Medulla oblongata (tissue), 1 donor: ENCODE measurements around the gene TAF15.
A peak's percentile ranks its signal among the peaks of the same experiment; 100 is the strongest.

Experiments
- DNase-seq: peaks from one replicate; pipeline ENCODE4 v3.0.0-alpha.2; 2015; ENCODE audit errors: extremely low spot score

Gene TAF15

GRCh38 chr17:35819455-35819854 is 10.2 kb downstream of the TAF15 start:
- no peak for DNase-seq

DNA sequence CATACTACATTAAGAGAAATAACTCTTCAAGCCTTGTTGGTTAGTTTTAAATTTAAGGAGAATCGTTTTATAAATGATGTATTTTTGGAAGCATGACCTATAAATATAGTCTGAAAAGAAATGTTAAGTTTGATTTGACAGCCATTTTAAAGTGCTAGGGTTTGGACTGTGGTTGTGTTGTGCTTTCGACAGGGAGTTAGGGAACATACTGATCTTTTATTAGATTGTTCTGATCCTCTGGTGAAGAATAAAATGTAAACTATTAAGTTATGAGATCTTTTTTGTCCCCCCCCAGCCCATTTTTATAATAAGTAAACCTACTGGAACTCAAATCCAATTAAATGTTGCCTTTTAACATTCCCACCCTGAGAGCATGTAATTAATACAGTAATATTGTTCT is 12.0 kb downstream of the TAF15 start:
- no peak for DNase-seq

DNA sequence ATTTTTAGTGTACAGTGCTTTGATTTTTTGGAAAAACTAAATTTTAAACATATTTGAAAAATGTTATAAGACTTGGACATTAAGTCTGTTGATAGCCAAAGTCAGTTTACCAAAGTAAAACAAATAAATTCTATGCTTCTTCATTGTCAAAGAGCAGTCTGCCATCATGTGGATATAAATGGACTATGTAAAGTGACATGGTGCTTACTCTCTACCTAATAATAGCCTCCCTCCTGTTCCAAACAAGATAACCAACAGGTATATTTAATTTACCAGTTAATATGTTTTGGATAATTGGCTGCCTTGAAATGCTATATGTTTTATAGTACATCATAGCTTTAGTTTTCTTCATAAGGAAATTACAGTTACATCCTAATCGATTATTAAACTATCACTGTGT is 15.9 kb downstream of the TAF15 start:
- DNase-seq, result no peak

- no peak for DNase-seq
These were observed 31.8 kb downstream of the TAF15 start for GRCh38 chr17:35841101-35841500.

- DNase-seq, result no peak
These were observed 32.2 kb downstream of the TAF15 start for GRCh38 chr17:35841505-35841904.

GRCh38 chr17:35842239-35842638 is 33.0 kb downstream of the TAF15 start:
- no peak for DNase-seq

DNA sequence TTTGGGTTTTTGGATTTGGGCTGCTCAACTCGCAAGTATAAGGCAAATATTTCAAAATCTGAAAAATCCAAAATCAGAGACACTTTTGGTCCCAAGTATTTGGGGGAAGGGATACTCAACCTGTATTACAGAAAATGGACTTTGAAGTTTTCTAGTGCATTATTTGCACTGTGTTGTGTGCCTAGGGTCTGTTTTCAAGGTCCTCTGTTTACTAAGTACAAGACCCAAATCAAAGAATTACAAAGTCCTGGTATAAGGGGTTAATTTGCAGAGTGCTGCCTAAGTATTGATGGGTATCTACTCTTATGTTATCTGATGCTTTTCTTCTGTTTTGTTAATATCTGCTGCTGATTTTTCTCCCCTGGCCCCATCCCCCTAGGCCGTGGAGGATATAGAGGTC is 34.4 kb downstream of the TAF15 start:
- DNase-seq, result no peak

GRCh38 chr17:35844547-35844946 is 35.3 kb downstream of the TAF15 start:
- no peak for DNase-seq

DNA sequence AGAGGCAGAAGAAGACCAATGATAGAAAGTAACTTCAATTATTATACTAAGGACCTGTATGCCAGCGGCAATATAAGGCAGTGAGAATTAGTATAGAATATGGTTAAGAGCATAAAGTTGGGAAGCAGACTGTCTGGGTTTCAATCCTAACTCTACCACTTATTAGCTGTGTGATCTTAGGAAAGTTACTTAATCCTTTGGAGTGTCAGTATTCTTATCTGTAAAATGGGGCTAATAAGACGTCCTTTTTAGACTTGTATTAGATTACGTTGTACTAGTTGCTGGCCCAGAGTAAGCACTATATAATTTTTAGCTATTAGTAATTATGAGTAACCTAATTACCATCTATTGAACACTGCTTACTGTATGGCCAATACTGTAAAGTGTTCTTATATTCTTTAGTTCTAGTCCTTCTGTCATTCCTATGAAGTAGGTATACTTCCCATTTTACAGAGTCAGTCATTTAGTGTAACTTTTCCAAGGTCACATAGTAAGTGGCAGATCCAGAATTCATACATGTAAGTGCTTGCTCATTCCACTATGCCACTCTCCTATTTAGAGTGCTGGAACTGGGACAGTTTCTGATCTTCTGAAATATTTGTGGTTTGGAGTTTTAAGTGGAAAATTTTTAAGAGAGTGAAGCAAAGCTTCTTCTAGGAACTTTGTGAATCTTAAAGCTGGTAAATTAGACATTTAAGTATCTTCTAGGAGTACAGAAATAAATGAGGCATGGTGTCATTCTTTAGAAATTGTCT is 36.9 kb downstream of the TAF15 start:
- no peak for DNase-seq

- DNase-seq, result peak; percentile 21
These were observed 37.7 kb downstream of the TAF15 start for GRCh38 chr17:35847006-35847405.

DNA sequence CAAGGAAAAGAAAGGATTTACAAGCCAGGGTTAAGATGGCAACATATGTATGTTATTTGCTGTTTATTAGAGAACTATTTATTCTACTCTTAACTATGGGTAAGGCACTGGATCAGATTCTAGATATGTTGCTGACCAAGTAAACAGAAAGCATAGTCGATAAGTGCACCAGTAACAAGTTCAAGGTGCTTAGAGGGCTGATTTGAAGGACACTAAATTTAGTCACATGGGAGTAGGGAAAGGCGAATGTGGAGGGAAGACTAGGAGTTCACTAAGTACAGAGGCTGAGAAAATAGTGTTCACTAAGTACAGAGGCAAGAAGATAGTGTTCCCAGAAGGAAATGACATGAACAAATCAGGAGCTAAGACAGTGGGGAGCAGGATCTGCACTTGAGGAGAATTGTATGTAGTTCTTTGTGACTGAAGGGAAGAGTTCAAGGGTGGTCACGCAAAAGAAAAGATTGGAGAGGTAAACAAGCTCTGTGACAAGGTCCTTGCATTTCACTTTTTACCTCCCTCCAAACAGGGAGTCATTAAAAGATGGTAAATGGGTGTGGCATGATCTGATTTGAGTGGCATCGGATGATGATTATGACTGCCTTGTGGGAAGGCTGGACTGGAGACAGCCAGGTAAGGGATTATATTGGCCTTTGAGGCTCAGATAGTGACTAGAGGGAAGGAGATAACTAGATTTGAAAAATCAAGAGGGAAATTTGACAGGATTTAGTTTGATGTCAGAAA is 38.5 kb downstream of the TAF15 start:
- DNase-seq, result no peak

DNA sequence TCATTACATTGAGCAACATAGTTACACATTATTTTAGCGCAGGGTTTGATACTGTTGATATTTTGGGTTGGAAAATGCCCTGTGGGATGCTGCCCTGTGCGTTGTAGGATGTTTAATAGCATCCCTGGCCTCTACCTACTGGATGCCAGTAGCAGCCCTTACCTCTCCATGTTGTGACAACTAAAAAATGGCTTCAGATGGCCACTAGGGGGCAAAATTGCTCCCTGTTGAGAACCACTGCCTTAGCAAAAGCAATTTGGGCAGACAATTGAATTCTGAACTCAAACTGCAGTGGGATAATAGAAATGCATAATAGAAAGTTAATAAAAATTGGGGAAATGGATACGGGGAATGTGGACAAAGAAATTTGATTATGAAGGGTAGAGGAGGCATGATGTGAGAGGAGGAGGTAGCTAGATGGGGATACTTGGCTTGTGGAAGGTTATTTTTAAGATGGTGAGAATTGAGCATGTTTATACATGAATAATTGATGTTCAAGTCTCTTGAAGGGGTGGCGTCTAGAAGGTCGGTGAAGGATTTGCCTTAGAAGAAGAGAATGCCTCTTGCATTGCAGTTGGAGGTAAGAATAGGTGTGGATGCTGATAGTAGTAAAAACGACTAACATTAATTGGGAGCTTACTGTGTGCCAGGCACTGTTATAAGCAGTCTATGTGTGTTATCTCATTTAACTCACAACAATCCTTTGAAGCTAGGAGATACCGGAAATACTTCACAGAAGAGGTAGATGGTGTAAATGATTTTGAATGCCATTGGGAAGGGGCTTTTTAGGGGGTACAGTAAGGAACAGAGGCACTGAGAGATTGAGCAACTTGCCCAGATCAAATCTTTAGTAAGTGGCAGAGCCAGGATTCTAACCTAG is 40.4 kb downstream of the TAF15 start:
- peak; percentile 71 for DNase-seq

DNA sequence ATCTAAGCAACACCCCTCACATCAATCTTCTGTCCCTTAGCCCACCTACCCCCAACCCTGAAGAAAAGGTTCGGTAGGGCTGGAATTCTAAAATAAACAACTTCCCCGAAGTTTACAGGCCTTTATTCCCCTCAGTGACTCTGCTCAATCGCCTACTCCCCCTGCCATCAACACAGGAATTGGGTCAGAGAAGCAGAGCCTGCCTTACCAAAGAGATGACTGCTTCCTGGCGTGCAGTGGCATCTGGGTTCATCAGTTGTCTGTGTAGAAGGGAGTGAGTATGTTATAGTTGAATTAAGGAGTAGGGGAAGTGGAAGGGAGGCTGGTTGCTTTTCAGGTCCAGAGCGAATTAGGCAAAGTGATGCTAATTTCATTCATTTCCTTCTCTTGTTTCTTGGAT is 46.7 kb downstream of the TAF15 start:
- no peak for DNase-seq

DNA sequence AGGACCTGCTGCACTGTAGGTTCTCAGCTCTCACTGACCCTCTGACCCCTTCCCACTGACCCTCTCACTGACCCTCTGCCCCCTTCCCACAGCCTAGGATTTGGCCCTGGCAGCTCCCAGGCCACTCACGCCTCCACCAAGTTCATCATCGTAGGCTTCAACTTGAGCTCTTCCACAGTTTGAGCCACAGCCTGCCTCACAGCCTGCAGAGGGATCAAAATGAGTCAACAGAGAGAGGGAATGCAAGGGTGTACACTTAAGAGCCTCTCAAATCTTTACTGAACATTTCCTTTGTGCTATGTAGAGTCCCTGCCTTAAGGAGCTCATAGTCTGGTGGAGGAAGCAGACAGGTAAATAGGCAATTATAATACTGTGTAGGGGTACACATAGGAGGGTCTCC is 47.3 kb downstream of the TAF15 start:
- DNase-seq, result no peak

DNA sequence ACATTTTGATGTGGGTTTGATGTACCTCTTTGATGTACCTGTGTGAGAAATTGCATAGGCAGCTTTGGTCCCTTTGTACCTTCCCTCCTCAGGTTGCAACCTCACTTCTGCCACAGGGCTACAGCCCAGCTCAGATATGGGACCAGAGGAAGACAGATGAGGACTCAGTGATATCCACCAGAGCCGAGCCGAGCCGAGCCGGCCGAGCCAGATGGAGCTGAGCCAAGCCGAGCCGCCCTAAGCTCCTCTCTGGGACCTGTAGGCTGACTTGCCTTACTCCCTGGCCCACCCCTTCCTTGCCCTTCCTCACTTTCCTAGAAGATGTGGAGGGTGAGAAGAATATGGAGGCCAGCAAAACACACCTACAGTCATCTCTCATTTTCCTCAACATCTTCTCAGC is 55.6 kb downstream of the TAF15 start:
- no peak for DNase-seq

DNA sequence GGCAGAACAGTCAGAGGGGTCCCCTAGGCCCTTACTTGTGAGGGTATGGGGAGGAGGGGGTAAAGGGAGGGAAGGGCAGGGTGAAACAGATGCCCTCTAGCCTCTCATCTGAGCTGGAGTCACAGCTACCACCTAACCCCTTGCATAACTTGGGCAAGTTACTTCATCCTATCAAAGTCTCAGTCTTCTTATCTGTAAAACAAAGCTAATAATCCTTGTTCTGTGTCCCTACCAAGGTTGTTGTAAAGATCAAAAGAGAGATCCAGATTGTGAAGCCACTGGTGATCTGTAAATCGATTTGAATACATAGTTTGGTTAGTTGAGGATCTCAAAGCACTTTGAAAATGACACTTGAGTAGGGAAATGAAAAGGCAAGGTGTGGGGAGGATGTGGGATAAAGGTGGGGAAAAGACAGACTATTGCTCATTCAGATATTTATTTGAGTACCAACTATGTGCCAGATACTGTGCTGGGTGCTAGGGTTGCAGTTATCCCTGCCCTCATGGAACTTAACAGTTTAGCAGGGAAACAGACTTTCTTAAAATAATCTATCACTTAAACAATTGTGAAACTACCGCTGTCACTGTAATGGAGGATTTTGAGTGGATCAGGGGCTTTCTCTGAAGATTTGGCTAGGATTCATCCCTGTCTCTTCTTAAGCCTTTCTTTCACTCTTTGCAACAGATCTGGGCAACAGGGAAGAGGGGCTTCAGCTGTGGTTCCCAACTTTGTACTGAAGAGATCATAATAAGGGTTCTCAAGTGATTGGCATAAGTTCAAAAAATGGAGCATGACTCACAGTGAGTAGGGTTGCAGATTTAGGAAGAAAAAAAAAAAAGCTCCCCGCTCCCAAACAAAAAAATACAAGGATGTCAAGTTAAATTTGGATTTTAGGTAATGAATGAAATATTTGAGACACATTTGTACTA is 56.4 kb downstream of the TAF15 start:
- no peak for DNase-seq

- DNase-seq, result no peak
These were observed 57.2 kb downstream of the TAF15 start for GRCh38 chr17:35866341-35866950.

DNA sequence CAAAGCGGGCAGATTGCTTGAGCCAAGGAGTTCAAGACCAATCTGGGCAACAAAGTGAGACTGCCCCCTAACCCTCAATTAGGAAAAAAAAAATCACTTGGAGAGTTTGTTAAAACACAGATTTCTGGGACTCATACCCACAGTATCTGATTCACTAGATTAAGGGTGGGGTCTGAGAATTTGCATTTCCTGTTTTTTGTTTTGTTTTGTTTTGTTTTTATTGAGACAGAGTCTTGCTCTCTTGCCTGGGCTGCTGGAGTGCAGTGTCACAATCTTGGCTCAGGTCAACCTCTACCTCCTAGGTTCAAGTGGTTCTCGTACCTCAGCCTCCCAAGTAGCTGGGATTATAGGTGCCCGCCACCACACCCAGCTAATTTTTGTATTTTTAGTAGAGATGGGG is 58.3 kb downstream of the TAF15 start:
- DNase-seq, result no peak

GRCh38 chr17:35868737-35869136 is 59.5 kb downstream of the TAF15 start, which contains the start of gene HEATR9:
TSS of gene HEATR9 (minus strand) at chr17:35868891. CDS start at chr17:35868742, 149 bp downstream.
- DNase-seq, result no peak

DNA sequence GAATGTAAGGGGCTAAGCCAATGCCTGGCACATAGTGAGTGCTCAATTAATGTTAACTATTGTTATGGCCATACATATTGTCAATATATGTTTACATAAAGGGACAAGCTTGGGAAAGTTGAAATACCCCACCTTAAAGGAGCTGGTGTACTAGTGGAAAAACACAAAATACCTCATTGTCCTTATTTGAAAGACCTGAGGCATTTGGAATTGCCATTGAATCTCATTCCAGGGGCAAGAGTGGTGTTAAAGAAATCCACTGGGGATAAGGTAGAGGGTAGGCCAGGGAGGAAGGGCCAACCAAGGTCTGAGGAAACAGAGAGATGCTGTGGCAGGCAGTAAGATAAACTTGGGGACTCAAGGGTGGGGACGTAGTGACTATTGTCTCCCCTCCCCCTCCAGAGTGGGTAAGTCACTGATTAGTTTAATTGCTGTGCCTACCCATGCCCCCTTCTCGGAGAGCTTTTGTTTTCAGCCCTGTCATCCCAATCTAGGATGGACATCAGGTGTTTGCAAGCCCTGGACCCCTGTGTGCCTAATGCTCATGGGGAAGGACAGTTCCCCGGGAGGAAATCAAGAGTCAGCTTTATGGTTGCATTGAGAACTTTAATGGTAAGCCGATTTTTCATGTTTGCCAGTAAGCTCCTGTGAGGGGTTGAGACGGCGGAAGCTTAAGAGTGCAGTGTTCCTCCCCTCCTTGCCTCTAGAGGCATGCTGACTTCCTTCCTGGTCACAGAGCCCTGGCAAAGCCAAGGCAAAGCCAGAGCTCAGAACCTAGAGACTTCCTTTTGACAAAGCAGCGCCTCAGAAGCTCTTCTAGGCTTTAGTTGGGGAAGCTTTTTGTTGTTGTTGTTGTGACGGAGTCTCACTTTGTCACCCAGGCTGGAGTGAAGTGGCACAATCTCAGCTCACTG is 61.9 kb downstream of the TAF15 start:
- peak; percentile 20 for DNase-seq
